NCI-H2227 treated with DMSO at 0.1 percent for 48 hours (cell line): ENCODE measurements around the gene LRMDA.

Source experiments
- DNase-seq: peaks from one replicate; lab custom pipeline; 2025; lab: John Stamatoyannopoulos, UW

Gene LRMDA

GRCh38 chr10:75431180-75432111 lies at the start of gene LRMDA:
LRMDA (plus strand) TSS chr10:75431624.
- DNase-seq, result no peak

DNA sequence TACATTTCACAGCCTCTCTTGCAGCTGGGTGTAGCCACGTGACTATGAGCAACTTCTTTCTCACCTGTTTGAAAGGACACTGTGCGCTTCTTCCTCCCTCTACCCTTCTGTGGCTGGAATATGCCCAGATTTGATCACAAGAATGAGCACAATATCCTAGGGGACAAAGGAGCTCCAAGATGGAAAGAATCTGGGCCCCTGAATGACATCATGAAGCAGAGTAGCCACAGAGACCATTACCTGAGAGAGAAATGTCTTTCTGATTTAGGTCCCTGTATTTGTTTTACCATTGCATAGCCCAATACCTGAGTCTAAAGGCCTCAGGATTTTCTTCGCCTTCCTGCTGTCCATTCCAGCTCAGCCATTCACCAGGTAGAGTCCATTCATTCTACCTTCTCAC lies 45.3 kb upstream of the LRMDA start:
- no peak for DNase-seq

DNA sequence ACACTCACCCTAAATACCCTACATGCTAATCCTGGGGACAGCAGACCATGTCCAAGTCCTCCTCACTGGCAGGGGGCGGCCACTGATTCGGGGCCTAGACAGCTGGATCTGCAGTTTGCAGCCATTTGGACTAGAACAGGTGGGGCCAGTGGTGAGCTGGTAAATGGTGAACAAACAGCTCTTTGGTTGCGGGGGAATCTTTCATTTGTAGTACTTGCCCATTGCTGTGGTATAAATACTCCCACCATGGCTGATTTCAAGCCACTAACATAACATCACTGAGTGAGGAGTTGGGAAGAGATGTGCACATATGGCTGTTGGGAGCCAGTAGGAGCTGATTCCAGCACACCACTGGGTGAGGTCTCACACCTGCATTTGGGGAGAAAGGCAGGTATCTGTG lies 43.3 kb upstream of the LRMDA start:
- no peak for DNase-seq

GRCh38 chr10:75390178-75390577 lies 41.2 kb upstream of the LRMDA start:
- no peak for DNase-seq

DNA sequence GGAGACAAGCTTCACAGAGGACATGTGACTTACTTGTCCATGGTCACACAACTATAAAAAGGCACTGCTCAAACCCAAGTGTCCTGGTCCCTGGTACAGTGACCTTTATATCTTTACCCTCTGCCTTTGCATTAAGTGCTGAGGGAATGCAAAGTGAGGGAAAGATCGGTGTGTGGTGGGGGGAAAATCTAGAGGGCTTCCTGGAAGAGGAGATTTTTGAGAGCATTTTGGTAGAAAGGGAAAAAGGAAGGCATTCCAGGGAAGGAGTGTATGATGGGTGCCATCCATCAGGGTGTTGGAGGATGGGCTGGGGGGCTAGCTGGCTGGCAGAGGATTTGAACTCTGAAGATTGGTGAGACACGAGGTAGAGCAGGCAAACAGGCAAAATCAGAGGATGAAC lies 39.2 kb upstream of the LRMDA start:
- DNase-seq, result no peak

DNA sequence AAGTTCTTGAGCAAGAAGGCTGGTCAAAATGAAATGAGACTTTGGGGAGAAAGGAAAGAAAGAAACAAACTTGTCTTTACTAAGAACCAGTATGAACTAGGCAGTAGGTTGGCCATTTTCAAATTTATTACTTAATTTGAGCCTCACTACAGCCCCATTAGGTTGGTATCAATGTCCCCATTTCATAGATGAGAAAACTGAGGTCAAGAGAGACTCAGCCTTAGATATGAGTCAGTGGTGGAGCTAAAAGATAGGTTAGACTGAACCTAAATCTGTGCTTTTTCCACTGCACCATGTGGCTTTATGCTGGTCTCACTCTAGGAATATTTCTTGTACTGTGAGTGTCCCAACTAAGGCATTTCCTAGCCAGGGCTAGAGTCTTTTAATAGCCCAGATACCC lies 38.7 kb upstream of the LRMDA start:
- DNase-seq, result no peak

GRCh38 chr10:75394221-75394620 lies 37.2 kb upstream of the LRMDA start:
- no peak for DNase-seq

DNA sequence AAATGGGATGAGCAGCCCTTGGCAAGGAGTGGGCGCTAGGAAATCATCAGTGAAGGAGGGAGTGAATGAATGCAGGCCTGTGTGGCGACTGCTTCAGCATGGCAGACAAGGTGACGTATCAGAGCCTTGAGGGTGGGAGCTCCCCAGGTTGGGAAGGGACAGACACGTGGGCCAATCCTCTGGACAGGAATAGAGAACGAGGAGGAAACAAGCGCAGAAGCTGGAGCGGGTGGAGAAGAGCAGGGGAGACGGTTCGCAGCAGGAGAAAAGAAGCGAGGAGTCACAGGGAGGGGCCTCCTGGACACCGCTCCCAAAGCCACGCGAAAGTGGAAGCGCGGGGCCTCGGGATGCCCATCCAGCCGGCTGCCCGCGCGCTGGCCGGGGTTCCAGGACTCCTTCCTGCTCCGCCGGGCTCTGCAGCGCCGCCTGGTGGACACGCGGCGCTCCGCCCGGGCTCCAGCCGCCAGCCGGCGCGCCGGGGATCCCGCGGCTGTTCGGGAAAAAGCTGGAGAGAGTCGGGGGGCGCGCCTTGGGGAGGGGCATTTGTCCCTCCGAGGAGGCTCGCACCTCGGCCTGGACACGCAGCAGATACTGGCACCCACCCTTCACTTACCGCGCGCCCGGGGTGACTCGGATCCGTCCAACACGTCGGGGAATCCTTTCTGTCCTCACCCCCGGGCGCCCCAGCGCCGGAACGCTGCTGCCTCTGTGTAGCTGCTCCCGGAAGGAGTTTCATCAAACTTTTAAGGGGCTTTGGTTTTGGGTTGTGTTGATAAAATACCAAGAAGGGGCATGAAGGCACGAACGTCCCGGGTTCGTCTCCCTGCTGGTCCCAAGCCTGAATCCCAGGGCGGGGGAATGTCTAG lies 36.1 kb upstream of the LRMDA start:
- DNase-seq, result no peak

DNA sequence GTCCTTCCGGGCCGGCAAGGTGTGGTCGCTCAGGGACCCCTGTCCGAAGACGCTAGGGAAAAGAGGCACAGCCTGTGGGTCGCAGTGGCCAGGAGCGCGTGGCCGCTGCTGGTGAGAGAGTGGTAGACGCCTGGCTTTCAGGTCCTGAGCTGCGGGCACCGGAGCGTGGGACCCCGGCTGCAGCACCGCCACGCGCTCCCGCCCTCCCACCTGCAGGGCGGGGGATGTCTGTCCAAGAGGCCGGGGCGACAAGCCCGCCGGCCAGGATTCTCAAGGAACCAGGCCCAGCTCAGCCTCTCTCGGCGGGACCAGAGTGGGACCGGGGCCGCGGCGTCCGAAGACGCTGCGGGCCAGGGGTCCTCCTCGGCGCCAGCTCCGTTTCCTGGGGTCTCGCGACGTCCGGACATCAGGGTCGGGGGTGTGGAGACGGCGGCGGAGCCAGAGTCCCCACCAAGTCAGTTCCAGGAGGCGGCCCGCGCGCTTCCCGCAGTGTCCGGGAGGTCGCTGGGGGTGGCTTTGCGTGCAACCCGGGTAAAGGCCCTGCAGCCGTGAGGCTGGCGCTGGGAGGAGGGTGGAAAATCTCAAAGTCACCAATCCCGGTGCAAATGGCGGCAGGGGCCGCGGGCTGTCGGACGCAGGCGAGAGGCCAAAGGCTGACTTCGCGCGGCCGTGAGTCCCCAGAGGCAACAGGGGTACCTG lies 35.3 kb upstream of the LRMDA start:
- no peak for DNase-seq

GRCh38 chr10:75396631-75397495 lies 34.6 kb upstream of the LRMDA start:
- DNase-seq, result no peak

DNA sequence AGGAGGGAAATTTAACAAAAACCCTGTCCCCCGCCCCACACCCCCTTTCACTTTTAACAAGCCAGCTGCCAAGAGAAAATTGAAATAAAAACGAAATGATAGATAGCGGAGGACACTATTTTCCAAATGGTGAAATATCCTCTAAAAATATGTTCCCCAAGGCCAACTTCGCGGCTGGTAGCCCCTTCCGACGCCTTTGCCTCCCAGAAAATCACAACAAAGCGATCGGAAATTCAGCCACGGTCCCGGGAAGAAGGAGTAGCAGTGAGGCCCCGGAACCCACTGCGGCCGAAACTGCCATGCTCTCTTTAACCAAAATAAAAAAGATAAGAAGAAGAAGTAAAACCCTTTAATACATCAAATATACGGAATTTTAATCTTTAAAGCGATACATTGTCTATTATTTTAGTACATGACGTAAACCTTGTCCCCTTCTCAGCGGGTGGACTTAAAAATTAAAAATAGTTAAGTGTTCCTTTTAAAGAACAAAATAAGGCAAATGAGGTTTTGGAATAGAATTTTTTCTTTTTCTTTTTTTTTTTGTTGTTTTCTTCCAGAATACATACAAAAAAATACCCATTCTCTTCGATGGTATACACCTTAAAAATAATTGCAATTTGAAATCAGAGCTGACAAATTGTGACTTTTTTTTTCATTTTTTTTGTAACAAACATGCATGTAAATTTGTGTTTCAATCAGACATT lies 33.8 kb upstream of the LRMDA start:
- DNase-seq, result no peak

DNA sequence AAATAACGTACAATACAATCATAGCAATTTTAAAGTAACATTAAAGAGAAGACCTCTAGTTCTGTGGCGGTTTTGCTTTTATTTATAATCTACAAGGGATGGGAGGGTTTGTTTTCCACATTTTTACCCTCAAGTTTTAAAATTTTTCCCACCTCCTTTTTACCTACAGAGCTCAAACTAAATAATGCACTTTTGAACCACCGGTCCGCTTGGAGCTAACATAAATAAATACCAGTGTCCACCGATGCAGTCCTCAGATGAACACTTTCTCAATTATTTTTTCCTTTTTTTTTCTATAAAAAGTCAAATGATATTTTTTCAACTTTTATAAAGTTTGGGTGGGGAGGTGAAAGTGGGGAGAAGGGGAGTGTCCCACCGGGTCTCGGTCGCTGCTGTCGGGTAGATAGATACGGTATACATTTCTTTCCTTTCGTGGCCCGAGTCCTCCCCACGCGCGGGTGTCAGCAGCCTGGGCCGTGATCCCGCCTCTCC lies 33.2 kb upstream of the LRMDA start:
- DNase-seq, result no peak

DNA sequence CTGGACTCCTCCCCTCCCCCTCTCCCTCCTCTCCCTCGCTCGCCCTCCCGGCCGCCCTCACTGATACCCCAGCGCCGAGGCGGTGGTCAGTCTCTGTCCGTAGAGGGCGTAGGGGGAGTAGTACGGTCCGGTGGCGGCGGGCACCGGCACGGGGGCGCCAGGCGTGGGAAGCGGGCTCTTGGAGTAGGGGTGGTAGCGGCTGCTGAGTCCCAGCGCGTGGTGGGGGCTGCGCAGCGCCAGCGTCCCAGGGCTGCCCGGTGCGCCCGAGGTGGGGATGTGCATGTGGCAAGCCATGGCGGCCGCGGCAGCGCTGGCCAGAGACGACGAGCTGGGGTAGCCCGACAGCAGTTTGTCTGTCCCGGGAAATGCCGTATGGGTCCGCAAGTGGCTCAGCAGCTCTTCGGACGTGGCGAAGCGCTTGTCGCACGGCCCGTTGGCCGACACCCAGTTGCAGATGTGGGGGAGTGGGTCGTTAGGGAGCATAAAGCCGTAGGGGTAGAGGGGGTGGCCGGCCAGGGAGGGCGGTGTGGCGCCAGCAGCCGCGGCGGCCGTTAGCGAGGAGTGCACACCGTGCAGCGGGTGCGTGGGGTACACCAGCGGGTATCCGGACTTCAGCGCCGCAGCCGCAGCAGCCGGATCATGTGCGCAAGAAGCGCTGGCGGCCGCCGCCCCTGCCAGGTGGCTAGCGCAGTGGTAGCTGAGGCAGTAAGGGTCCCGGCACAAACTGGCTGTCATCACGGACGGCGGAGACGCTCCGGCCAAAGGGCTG lies 32.5 kb upstream of the LRMDA start:
- no peak for DNase-seq

DNA sequence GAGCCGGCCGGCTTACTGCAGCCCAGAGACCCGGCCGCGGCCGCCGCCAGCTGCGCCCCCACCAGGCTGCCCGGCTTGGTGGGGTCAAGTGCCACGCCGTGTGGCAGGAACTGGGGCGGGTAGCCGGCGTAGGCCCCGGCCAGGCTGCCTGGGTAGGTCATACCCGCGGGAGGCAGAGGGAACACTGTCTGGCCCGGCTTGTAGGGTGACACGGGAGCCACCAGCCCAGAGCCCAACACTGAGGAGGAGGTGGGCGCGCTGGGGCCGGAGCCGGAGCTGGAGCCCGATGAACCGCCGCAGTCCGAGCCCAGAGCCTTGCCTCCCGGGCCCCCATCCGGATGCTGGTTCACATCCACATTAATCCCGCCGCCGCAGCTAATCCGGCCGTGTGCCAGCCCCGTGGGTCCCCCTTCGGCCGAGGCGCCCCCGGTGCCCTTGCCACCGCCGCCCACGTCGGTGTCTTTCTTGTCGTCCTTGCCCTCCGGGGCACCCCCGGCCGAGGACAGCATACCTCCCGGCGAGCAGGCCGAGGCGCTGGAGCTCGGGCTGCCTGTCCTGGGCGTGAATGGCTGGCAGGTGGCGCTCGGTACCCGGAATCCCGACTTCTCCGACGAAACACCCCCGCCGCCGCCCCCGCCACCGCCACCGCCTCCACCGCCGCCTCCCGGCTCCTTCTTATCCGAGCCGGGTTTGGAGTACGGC lies 31.8 kb upstream of the LRMDA start:
- DNase-seq, result peak; percentile 53

DNA sequence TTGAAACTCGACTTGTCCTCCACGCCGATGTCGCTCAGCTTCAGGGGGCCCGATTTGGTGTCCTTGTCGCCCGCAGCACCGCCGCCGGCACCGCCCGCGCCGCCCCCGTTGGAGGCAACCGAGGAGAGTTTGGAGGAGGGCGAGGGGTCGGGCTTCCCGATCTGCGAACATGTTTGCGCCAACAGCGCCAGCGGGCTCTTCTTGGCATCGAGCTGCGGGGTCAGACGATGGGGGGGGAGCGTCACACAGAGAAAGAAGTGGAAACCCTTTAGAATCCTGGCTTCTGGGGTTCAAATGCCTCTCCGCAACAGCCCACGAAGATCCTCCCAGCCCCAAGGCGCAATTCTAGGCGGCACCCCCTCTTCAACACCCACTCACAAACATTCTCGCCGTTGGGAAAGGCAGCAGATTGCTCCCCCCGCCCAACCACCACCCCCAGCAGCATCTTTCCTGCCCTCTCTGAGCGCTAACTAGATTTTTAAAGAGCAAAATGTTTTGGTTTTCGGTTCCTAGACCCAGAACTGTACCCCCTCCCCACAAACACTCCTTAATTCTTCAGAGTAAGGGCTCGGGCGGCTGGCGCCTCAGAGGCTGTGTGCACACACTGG lies 31.2 kb upstream of the LRMDA start:
- peak; percentile 53 for DNase-seq

DNA sequence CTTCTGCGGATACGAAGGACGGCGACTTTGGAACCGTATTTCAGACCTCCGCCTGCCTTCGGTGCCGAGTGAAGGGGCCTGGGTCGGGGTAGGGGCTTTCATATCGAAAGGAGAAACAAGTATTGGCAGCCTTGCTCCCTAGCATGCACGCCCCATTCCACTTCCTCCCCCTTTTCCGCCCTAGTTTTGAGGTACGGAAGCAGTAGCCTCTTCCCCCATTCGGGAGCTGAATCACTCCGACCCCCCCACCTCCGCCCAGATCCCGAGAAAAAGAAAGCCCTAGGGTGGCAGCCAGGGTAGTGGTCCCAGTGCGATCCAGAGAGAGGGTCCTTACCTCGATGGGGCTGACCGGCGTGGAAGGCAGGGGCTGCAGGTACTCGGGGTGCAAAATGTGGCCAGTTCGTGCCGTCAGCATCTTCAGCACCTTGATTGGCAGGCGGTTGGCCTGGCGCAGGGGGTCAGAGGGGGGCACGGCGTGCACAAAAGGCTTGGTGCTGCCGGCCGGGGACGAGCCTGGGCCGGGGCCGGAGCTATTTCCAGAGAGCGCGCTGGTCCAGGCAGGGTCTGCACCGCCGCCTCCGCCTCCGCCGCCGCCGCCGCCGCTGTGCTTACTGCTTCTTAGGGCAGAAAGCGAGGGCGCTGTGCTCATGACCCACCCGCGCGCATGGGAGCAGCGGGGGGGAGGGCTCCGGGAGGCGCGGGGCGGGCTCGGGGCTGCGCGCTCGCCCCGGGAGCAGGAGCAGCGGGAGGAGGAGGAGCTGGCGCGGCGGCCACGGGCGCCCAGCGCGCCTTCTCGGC lies 30.5 kb upstream of the LRMDA start:
- DNase-seq, result no peak

DNA sequence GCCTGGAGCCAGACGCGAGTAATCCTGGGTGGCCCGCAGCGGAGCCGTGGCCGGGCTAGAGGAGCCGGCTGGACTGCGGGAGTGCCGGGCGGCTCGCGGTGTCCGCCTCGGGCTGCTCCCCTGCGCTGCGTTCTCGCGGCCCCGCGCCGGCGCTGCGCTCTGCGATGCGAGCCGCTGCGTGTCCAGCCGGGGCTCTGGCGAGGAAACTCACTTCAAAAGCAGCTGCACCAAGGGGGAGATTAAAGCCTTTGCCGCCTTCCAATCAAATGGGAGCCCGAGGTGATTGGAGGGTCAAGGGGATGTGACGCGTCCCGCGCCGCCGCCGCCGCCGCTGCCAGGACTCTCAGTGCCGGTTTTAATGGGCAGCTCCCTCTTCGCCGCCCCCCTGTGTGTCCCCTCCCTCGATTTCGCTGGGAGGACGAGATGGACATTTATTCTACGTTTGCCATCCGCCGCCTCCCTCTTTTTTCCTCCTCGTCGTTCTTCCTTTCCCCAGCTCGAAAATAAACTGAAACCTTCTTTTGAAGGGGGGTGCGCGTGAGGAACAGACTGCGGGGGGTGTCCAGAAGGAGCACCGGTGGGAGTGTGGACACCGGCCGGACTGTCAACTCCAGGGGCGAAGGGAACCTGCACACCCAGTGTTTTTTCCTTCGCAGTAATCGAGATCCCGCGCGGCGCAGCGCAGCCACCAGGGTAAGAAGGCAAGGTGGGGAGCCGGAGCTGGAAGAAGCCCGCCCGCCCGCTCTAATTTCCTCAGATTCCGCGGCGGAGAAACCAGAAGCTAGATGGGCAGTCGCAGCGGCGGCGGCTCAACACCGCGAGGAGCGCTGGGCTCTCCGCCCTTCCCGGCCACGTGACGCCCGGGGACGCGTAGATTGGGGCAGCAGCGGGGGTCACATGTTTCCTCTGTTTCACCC lies 29.6 kb upstream of the LRMDA start, which contains the start of gene ZNF503:
Gene ZNF503, minus strand, starts transcription at position 196 of the 917 bp plus-strand sequence. CDS start 345 bp downstream, outside the sequence.
- peak; percentile 93 for DNase-seq
